Measurements from ENCODE around the gene SEMA3D.

- TF ChIP-seq CTCF (IDR thresholded peaks at IDR 0.05): no peak
- TF ChIP-seq EP300 (IDR thresholded peaks at IDR 0.05): no peak
- TF ChIP-seq POLR2A (IDR thresholded peaks at IDR 0.05): no peak
These were observed 134.0 kb downstream of the SEMA3D start for GRCh38 chr7:85052894-85053293.
